HEK293T (cell line): ENCODE measurements around the gene RPTOR.

ENCODE experiments used
- CTCF ChIA-PET: fragments of 350-600 bp; formaldehyde crosslinking; extraction: SDS; loops from one replicate; lab custom pipeline; 2021; ENCODE audit warnings: antibody characterized with exemption, inconsistent platforms; lab: Yijun Ruan, JAX
- POLR2A ChIA-PET: fragments of 350-600 bp; formaldehyde crosslinking; extraction: SDS; loops from one replicate; lab custom pipeline; 2020; ENCODE audit warnings: antibody characterized with exemption, inconsistent platforms; lab: Yijun Ruan, JAX
- DNase-seq: peaks from one replicate; pipeline ENCODE4 v3.0.0; 2012; ENCODE audit warnings: mixed read lengths; ENCODE audit errors: extremely low spot score
- ARNT ChIP-seq: fragments of 450-650 bp; IDR thresholded peaks from 2 replicates; pipeline ENCODE4 v1.6.1; 2017; ENCODE audit warnings: mild to moderate bottlenecking
- BHLHE40 ChIP-seq: fragments of 450-650 bp; IDR thresholded peaks from 2 replicates; pipeline ENCODE4 v1.6.1; 2016; ENCODE audit warnings: mild to moderate bottlenecking, moderate library complexity, borderline replicate concordance
- CTBP1 ChIP-seq: fragments of 450-650 bp; IDR thresholded peaks from 2 replicates; pipeline ENCODE4 v1.6.1; 2016; ENCODE audit warnings: borderline replicate concordance
- ELF4 ChIP-seq: fragments of 450-650 bp; IDR thresholded peaks from 2 replicates; pipeline ENCODE4 v1.6.1; 2017; ENCODE audit warnings: antibody characterized with exemption
- FOXA1 ChIP-seq: fragments of 450-650 bp; IDR thresholded peaks from 2 replicates; pipeline ENCODE4 v1.6.1; 2016; ENCODE audit warnings: mild to moderate bottlenecking
- FOXK2 ChIP-seq: fragments of 450-650 bp; IDR thresholded peaks from 2 replicates; pipeline ENCODE4 v1.6.1; 2016; ENCODE audit warnings: mild to moderate bottlenecking
- FOXM1 ChIP-seq: fragments of 450-650 bp; IDR thresholded peaks from 2 replicates; pipeline ENCODE4 v1.6.1; 2017; ENCODE audit warnings: mild to moderate bottlenecking, borderline replicate concordance
- HDGF ChIP-seq: fragments of 450-650 bp; IDR thresholded peaks from 2 replicates; pipeline ENCODE4 v1.6.1; 2017; ENCODE audit warnings: antibody characterized with exemption, borderline replicate concordance
- L3MBTL2 ChIP-seq: fragments of 450-650 bp; conservative IDR thresholded peaks from 2 replicates; pipeline ENCODE4 v1.6.1; 2016; ENCODE audit warnings: mild to moderate bottlenecking
- LEF1 ChIP-seq: fragments of 450-650 bp; IDR thresholded peaks from 2 replicates; pipeline ENCODE4 v1.6.1; 2017; ENCODE audit warnings: mild to moderate bottlenecking, borderline replicate concordance
- NFRKB ChIP-seq: fragments of 450-650 bp; IDR thresholded peaks from 2 replicates; pipeline ENCODE4 v1.6.1; 2016; ENCODE audit warnings: mild to moderate bottlenecking, moderate library complexity
- PKNOX1 ChIP-seq: fragments of 450-650 bp; IDR thresholded peaks from 2 replicates; pipeline ENCODE4 v1.6.1; 2016
- SP1 ChIP-seq: fragments of 450-650 bp; IDR thresholded peaks from 2 replicates; pipeline ENCODE4 v1.6.1; 2017
- SUZ12 ChIP-seq: fragments of 450-650 bp; IDR thresholded peaks from 2 replicates; pipeline ENCODE4 v1.6.1; 2016; ENCODE audit warnings: mild to moderate bottlenecking
- TARDBP ChIP-seq: fragments of 450-650 bp; IDR thresholded peaks from 2 replicates; pipeline ENCODE4 v1.6.1; 2016
- ZNF384 ChIP-seq: fragments of 450-650 bp; IDR thresholded peaks from 2 replicates; pipeline ENCODE4 v1.6.1; 2016

Gene RPTOR

GRCh38 chr17:81011951-81012350, 467.3 kb downstream of the RPTOR start:
- TF ChIP-seq PKNOX1 (no peak), HDGF (no peak), TARDBP (no peak), ARNT (no peak), LEF1 (no peak), L3MBTL2 (no peak), NFRKB (no peak), CTBP1 (no peak), FOXK2 (no peak)
- CTCF ChIA-PET = no interaction called here
- POLR2A ChIA-PET = no interaction called here
- no peak for DNase-seq

- POLR2A ChIA-PET = no interaction called here
- CTCF ChIA-PET = interaction anchor here (0.6 kb wide), 1 partner anchor 9 kb away, joined by 5 read pairs; no protein-coding TSS in a partner anchor
- no peak for TF ChIP-seq ARNT
- TF ChIP-seq FOXA1 = no peak
- no peak for DNase-seq
These were observed 468.2 kb downstream of the RPTOR start for GRCh38 chr17:81012574-81013447.

- TF ChIP-seq FOXM1 (no peak), TARDBP (no peak), SUZ12 (no peak)
- POLR2A ChIA-PET = no interaction called here
- no peak for DNase-seq
- CTCF ChIA-PET = interaction anchor here (0.6 kb wide), 1 partner anchor 9 kb away, joined by 5 read pairs; no protein-coding TSS in a partner anchor
These were observed 469.0 kb downstream of the RPTOR start for GRCh38 chr17:81013642-81014041.

- DNase-seq = no peak
- ChIA-PET CTCF (no interaction called here), POLR2A (no interaction called here)
- no peak for TF ChIP-seq SUZ12
- no peak for TF ChIP-seq CTBP1
- no peak for TF ChIP-seq FOXA1
- TF ChIP-seq FOXM1 = no peak
- TF ChIP-seq L3MBTL2 = no peak
- TF ChIP-seq FOXK2 = no peak
- no peak for TF ChIP-seq BHLHE40
- no peak for TF ChIP-seq TARDBP
- TF ChIP-seq ZNF384 = no peak
- no peak for TF ChIP-seq ARNT
- no peak for TF ChIP-seq HDGF
- no peak for TF ChIP-seq NFRKB
- no peak for TF ChIP-seq ELF4
- TF ChIP-seq SP1 = no peak
- TF ChIP-seq LEF1 = no peak
- no peak for TF ChIP-seq PKNOX1
These were observed 470.5 kb downstream of the RPTOR start for GRCh38 chr17:81015136-81015535.
